Mucosa of descending colon (tissue), 3 donors: Measurements from ENCODE around the gene STXBP1. TPM values are rescaled to one million over a fixed set of nuclear protein-coding genes. Genes with fewer than 3 reads are reported as not detected.

Source experiments
- ATAC-seq: fragments of 200-7000 bp; cut with Tn5 transposase; one replicate; pipeline ENCODE4 v1.9.1; 2020; ENCODE audit warnings: mild to moderate bottlenecking, moderate library complexity
- DNase-seq, 3 donors: peaks; one replicate each; pipeline ENCODE4 v3.0.0-alpha.2; 2020
- H3K36me3 ChIP-seq: fragments of 200-600 bp; one replicate; pipeline ENCODE4 v1.8.0; 2021; ENCODE audit warnings: low read depth, mild to moderate bottlenecking
- H3K4me1 ChIP-seq: fragments of 200-600 bp; one replicate; pipeline ENCODE4 v1.8.0; 2021; ENCODE audit warnings: low read depth, mild to moderate bottlenecking
- H3K4me3 ChIP-seq: fragments of 200-600 bp; one replicate; pipeline ENCODE4 v1.8.0; 2021; ENCODE audit warnings: mild to moderate bottlenecking
- H3K9me3 ChIP-seq: fragments of 200-600 bp; one replicate; pipeline ENCODE4 v1.8.0; 2021; ENCODE audit warnings: mild to moderate bottlenecking
- CTCF ChIP-seq: fragments of 200-600 bp; IDR thresholded peaks from one replicate; pipeline ENCODE4 v1.8.0; 2022; ENCODE audit warnings: antibody characterized with exemption, mild to moderate bottlenecking
- intact Hi-C, 2 donors: fragments of 100-400 bp; cut with DNase I in 1 of 2; cut with micrococcal nuclease in 1 of 2; formaldehyde crosslinking; loops; one replicate each; pipeline versions ENCODE4 v1.11.0 to v1.11.1; 2022; cut with DNase I, micrococcal nuclease
- total RNA-seq, 3 donors: library from RNA; stranded (reverse); fragmentation: NEBNext Ultra II Directional in 2 of 3; extraction: Animal tissue kit (Norgen Biotek cat#: 25700) in 2 of 3; gene quantifications; one replicate each; pipeline versions ENCODE4 v1.2.1 to v1.2.4, GENCODE V29; 2021 to 2023
- donor health status: DM: no; HTN: no; CAD: no; lungs with moderate emphysema.
- donor health status: DM: no; HTN: no; CAD: no.
- donor health status: DM: no; HTN: yes; CAD: no.

The STXBP1 gene
- total RNA-seq, 3 donors from 2014 or later = 11.8 to 37.1 (median 17.1) TPM

GRCh38 chr9:127693697-127694096 lies 81.6 kb downstream of the STXBP1 start:
- ATAC-seq (no peak), DNase-seq (no peak)
- intact Hi-C loops = no loop called here
- Histone ChIP-seq H3K9me3 (no peaks in the 10 kb centered on the region), H3K36me3 (no peaks in the 10 kb centered on the region), H3K4me3 (no peak overlapping the region), H3K4me1 (no peaks in the 10 kb centered on the region)
- TF ChIP-seq CTCF = no peak

DNA sequence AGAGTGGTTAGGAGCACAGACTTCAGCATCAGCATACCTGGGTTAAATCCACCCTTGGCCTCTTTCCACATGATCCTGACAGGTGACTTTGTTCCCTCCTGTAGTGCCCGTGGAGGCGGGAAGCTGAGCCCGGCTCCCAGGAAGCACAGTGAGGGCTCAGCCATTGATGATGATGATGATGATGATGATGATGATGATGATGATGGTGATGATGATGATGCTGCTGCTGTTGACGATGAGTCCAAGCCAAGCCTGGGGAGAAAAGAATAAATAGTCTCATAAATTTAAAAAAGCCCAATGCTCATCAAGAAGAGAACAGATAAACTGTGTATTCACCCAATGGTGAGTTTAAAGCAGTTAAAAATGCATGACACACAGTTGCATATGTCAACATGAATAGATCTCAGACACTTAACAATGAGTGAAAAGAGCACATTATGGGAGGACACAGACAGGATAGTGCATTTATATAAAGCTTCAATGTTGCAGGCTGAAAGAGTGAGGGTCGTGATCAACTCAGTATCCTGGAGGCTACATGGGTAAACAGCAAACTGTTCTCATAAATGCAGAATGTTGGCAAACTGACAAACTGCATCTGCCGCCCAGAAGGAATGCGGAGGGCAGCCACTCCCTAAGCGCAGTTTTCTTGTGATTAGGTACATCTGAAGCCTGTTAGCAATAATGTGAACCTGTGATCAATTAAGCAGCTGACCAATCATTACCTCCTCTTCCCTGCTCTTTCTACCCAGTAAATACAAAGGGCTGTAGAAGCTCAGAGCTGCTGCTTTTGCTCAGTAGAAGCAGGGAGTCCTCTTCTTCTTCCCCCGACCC lies 83.0 kb downstream of the STXBP1 start:
- no peak for ATAC-seq
- DNase-seq = no peak
- intact Hi-C loops = no loop called here
- Histone ChIP-seq H3K36me3 (no peaks in the 10 kb centered on the region), H3K4me1 (peaks cover 6% of the 10 kb centered on the region), H3K9me3 (no peaks in the 10 kb centered on the region), H3K4me3 (no peak overlapping the region)
- TF ChIP-seq CTCF = no peak

DNA sequence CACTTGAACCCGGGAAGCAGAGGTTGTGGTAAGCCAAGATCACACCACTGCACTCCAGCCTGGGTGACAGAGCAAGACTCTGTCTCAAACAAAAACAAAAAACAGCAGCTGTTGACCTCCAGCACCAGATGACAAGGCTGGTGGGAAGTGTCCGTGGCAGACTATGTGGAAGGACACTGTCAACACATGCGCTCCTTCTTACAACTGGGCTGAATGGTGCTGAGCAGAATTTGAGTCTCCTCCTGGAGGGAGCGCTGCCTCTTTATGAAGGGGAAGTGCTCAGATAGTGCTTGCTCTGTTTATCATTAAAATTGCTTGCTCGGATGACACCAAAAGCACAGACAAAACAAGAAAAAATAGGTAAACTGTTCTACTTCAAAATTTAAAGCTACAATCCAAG lies 85.5 kb downstream of the STXBP1 start:
- ATAC-seq (no peak), DNase-seq (no peak)
- intact Hi-C loops = no loop called here
- TF ChIP-seq CTCF = no peak
- Histone ChIP-seq H3K4me3 (no peak overlapping the region), H3K9me3 (no peaks in the 10 kb centered on the region), H3K4me1 (peaks cover 6% of the 10 kb centered on the region), H3K36me3 (no peaks in the 10 kb centered on the region)

GRCh38 chr9:127698386-127698785 lies 86.3 kb downstream of the STXBP1 start:
- Histone ChIP-seq H3K4me1 (peaks cover 6% of the 10 kb centered on the region), H3K4me3 (no peak overlapping the region), H3K36me3 (no peaks in the 10 kb centered on the region), H3K9me3 (no peaks in the 10 kb centered on the region)
- DNase-seq = no peak
- no peak for ATAC-seq
- intact Hi-C loops = no loop called here
- no peak for TF ChIP-seq CTCF

DNA sequence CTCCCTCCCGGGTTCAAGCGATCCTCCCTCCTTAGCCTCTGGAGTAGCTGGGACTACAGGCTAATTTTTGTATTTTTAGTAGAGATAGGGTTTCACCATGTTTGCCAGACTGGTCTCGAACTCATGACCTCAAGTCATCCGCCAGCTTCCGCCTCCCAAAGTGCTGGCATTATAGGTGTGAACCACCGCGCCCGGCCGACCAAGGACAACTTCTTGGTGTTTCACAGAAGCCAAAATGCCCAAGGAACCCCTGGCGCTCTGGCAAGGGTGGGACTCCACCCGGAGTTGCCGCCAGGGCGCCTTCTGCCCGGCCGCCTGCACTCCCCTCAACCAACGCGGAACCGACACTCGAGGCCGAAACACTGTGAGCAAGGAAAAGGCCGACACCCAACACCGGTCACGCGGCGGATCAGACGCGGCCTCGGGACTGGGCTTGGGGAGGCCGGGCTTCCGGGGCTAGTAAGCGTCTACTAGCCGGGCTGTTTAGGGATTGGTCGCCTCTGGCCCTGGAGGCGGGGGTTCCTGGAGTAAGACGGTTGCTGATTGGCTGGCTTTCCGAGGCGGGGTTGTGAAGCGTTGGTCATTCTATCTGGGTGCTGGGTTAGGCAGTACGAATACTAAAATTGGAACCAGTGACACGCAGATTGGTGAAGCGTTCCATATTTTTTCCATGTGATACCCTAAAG lies 87.1 kb downstream of the STXBP1 start:
- Histone ChIP-seq H3K4me1 (peaks cover 6% of the 10 kb centered on the region), H3K36me3 (no peaks in the 10 kb centered on the region), H3K9me3 (no peaks in the 10 kb centered on the region), H3K4me3 (no peak overlapping the region)
- no peak for TF ChIP-seq CTCF
- DNase-seq (peak; percentile 94 to 97 (median 95)), ATAC-seq (peak; percentile 99)
- intact Hi-C loops = no loop called here
